Measurements from ENCODE around the gene SPA17. TPM values are rescaled to one million over a fixed set of nuclear protein-coding genes. Genes with fewer than 3 reads are reported as not detected.

SPA17 gene
- total and polyA plus RNA-seq, 2 of the 4 experiments (the other 2 are of a cell fraction), result 9.9 to 10.6 TPM

GRCh38 chr11:124643605-124644425, 29.9 kb upstream of the SPA17 start:
- Histone ChIP-seq H4K91ac (ENCODE audit: insufficient read depth, low read depth, low read length) (peak overlapping the region; percentile 16; the same call in 1 of the 2 replicates), H3K4me2 (ENCODE audit: low read depth, low read length) (peak overlapping the region; percentile 67), H3K4ac (ENCODE audit: low read depth, low read length) (no peak overlapping the region), H3K18ac (ENCODE audit: low read depth, low read length) (no peak overlapping the region), H2BK20ac (ENCODE audit: low read depth, low read length) (no peak overlapping the region), H4K20me1 (ENCODE audit: insufficient read depth, low read length) (no peaks in the 10 kb centered on the region; the same call in 1 of the 2 replicates), H3K4me1 (ENCODE audit: control insufficient read depth, insufficient read depth, low read length) (peaks cover 6% of the 10 kb centered on the region), H2BK5ac (ENCODE audit: low read depth, low read length, poor library complexity, severe bottlenecking) (peak overlapping the region; percentile 41), H3K27ac (ENCODE audit: insufficient read depth, low read length) (peak overlapping the region; percentile 27; the same call in 1 of the 2 replicates), H3K4me3 (ENCODE audit: insufficient read depth, low read depth, low read length) (no peak overlapping the region), H3K9me3 (ENCODE audit: control insufficient read depth, insufficient read depth, low read length) (no peaks in the 10 kb centered on the region), H2AK5ac (ENCODE audit: low read depth, low read length) (no peak overlapping the region), H2BK15ac (ENCODE audit: low read depth, low read length) (no peak overlapping the region), H3K9ac (ENCODE audit: low read depth, low read length) (peak overlapping the region; percentile 38; the same call in 1 of the 2 replicates), H2AFZ (replicated peaks; ENCODE audit: low read length, poor library complexity) (no peak overlapping the region), H4K8ac (ENCODE audit: low read depth in 2 of 2, low read length in 2 of 2) (no peak overlapping the region), H3K79me1 (ENCODE audit: low read depth in 1 of 2, low read length in 2 of 2) (no peaks in the 10 kb centered on the region), H2BK120ac (ENCODE audit: low read depth, low read length) (no peak overlapping the region), H3K9me1 (ENCODE audit: insufficient read depth, low read length) (peaks cover 6% of the 10 kb centered on the region; the same call in 1 of the 2 replicates), H3K36me3 (ENCODE audit: control insufficient read depth, insufficient read depth, low read length) (0 out of 2 replicates have a peak, but pooled peaks cover 1% of the 10 kb centered on the region), H3K14ac (replicated peaks; ENCODE audit: low read depth, low read length) (no peak overlapping the region), H2AK9ac (replicated peaks; ENCODE audit: low read depth, low read length, poor library complexity) (no peak overlapping the region), H3K56ac (ENCODE audit: extremely low read depth, insufficient read depth, low read length) (no peak overlapping the region), H3K27me3 (ENCODE audit: control insufficient read depth, insufficient read depth, low read length) (no peaks in the 10 kb centered on the region), H3K23ac (ENCODE audit: low read depth, low read length) (no peak overlapping the region), H4K5ac (ENCODE audit: low read depth, low read length) (no peak overlapping the region)
- peak; percentile 97 for DNase-seq
- peak; percentile 73 for ATAC-seq (ENCODE audit: low read depth)
- ChIA-PET POLR2A (ENCODE audit: unreplicated experiment) (no interaction called here), CTCF (interaction anchor here (0.6 to 2.6 kb wide), 11 partner anchors 10 to 572 kb away, joined by 3 to 10 read pairs (median 3); no protein-coding TSS in a partner anchor)
- BruUV-seq (replicated peaks), result no TSS peak
- intact Hi-C loops (cut with micrococcal nuclease) (loop anchor here (1.0 to 5.0 kb wide), 4 partner anchors 119 to 308 kb away; partner anchors contain the start of gene CCDC15), dilution Hi-C loops (cut with HindIII; ENCODE audit: low sequenced_read_pairs, unreplicated experiment) (no loop called here), in situ Hi-C loops (cut with MboI; ENCODE audit: low sequenced_read_pairs) (loop anchor here (10.0 to 25.0 kb wide), 2 partner anchors 191 to 943 kb away; partner anchors contain the start of gene STT3A)
- WGBS, 2 experiments (ENCODE audit: extremely low coverage in 2 of 2, insufficient read length in 1 of 2), result no CpG with 5 or more reads among the region's 3 CpGs
- no peak for TF ChIP-seq MXI1 (IDR thresholded peaks at IDR 0.05; ENCODE audit: borderline replicate concordance, low read depth, low read length)
- TF ChIP-seq, protein P1, sequence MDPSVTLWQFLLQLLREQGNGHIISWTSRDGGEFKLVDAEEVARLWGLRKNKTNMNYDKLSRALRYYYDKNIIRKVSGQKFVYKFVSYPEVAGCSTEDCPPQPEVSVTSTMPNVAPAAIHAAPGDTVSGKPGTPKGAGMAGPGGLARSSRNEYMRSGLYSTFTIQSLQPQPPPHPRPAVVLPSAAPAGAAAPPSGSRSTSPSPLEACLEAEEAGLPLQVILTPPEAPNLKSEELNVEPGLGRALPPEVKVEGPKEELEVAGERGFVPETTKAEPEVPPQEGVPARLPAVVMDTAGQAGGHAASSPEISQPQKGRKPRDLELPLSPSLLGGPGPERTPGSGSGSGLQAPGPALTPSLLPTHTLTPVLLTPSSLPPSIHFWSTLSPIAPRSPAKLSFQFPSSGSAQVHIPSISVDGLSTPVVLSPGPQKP (IDR thresholded peaks at IDR 0.05; ENCODE audit: borderline replicate concordance, low read depth, low read length), result no peak
- no peak for TF ChIP-seq SMC3 (IDR thresholded peaks at IDR 0.05; ENCODE audit: low read depth, low read length)
- peak; percentile 42; the same call in 1 of the 2 replicates for TF ChIP-seq FOS (IDR thresholded peaks at IDR 0.05; ENCODE audit: low read depth, low read length)
- TF ChIP-seq CHD1 (IDR thresholded peaks at IDR 0.05; ENCODE audit: low read depth, low read length), result no peak
- TF ChIP-seq POLR2A (IDR thresholded peaks at IDR 0.05; ENCODE audit: low read depth, low read length), result no peak
- TF ChIP-seq CEBPB (IDR thresholded peaks at IDR 0.05; ENCODE audit: low read depth, low read length), result peak; percentile 45; the same call in 1 of the 2 replicates
- TF ChIP-seq NFE2L2 (IDR thresholded peaks at IDR 0.05; ENCODE audit: low read depth, low read length), result no peak
- no peak for TF ChIP-seq RAD21 (IDR thresholded peaks at IDR 0.05; ENCODE audit: low read length)
- TF ChIP-seq MAZ (IDR thresholded peaks at IDR 0.05; ENCODE audit: borderline replicate concordance, low read depth, low read length), result no peak
- peak; percentile 15 for TF ChIP-seq RCOR1 (IDR thresholded peaks at IDR 0.05; ENCODE audit: insufficient replicate concordance, low read length)
- TF ChIP-seq, protein P2, sequence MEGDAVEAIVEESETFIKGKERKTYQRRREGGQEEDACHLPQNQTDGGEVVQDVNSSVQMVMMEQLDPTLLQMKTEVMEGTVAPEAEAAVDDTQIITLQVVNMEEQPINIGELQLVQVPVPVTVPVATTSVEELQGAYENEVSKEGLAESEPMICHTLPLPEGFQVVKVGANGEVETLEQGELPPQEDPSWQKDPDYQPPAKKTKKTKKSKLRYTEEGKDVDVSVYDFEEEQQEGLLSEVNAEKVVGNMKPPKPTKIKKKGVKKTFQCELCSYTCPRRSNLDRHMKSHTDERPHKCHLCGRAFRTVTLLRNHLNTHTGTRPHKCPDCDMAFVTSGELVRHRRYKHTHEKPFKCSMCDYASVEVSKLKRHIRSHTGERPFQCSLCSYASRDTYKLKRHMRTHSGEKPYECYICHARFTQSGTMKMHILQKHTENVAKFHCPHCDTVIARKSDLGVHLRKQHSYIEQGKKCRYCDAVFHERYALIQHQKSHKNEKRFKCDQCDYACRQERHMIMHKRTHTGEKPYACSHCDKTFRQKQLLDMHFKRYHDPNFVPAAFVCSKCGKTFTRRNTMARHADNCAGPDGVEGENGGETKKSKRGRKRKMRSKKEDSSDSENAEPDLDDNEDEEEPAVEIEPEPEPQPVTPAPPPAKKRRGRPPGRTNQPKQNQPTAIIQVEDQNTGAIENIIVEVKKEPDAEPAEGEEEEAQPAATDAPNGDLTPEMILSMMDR (conservative IDR thresholded peaks at IDR 0.05; ENCODE audit: low read depth, low read length), result no peak
- 0 out of 2 replicates have a peak, but pooled peaks have one; percentile 1 for TF ChIP-seq MAFK (IDR thresholded peaks at IDR 0.05; ENCODE audit: low read depth, low read length)
